Measurements from ENCODE around the gene ROR1.

GRCh38 chr1:63756839-63757238 lies 17.0 kb upstream of the ROR1 start:
- no peak for TF ChIP-seq CTCF (conservative IDR thresholded peaks at IDR 0.05; ENCODE audit: low read length)
- TF ChIP-seq EZH2phosphoT487 (IDR thresholded peaks at IDR 0.05; ENCODE audit: borderline replicate concordance, low read depth, low read length) = no peak

Measured in OCI-LY7 (cell line).